PC-3 (cell line): ENCODE results near the gene NEBL. TPM values are rescaled to one million over a fixed set of nuclear protein-coding genes. Genes with fewer than 3 reads are reported as not detected.

ENCODE experiments used
- ATAC-seq: fragments of 200-7000 bp; cut with Tn5 transposase; 2 replicates; pipeline ENCODE4 v1.9.1; 2020; ENCODE audit warnings: mild to moderate bottlenecking, moderate library complexity
- BruUV-seq: library from RNA; stranded (reverse); fragments of 400-500 nt; replicated peaks from 2 replicates; lab custom pipeline; 2021; lab: Mats Ljungman, UMichigan
- CTCF ChIA-PET: fragments of 300-600 bp; sonication (Branson Sonifier 250); formaldehyde crosslinking; loops from one replicate; lab custom pipeline; 2022; ENCODE audit warnings: antibody characterized with exemption; lab: Charles Lee
- POLR2A ChIA-PET: fragments of 300-600 bp; sonication (Branson Sonifier 250); formaldehyde crosslinking; loops from one replicate; lab custom pipeline; 2022; ENCODE audit warnings: antibody characterized with exemption; ENCODE audit not compliant: unreplicated experiment; lab: Charles Lee
- DNase-seq: peaks from one replicate; pipeline ENCODE4 v3.0.0-alpha.2; 2015
- H2AFZ ChIP-seq: fragments of 300-600 bp; sonication (generic); 2 replicates; pipeline ENCODE4 v1.6.0; 2016; ENCODE audit warnings: antibody characterized with exemption, low read length
- H3F3A ChIP-seq: fragments of 300-600 bp; sonication (generic); one replicate; pipeline ENCODE4 v1.6.0; 2017; ENCODE audit warnings: antibody characterized with exemption, low read length, control low read depth, mild to moderate bottlenecking; ENCODE audit not compliant: unreplicated experiment
- H3K27ac ChIP-seq: fragments of 300-600 bp; sonication (generic); 2 replicates; pipeline ENCODE4 v1.5.1; 2016; ENCODE audit warnings: mild to moderate bottlenecking, low read length
- H3K27me3 ChIP-seq: fragments of 300-600 bp; sonication (generic); 2 replicates; pipeline ENCODE4 v1.6.1; 2016; ENCODE audit warnings: low read length, mixed read lengths
- H3K36me3 ChIP-seq: fragments of 300-600 bp; sonication (generic); 2 replicates; pipeline ENCODE4 v1.6.1; 2016; ENCODE audit warnings: low read depth, mixed run types, low read length, mixed read lengths
- H3K4me1 ChIP-seq: fragments of 300-600 bp; sonication (generic); 2 replicates; pipeline ENCODE4 v1.5.1; 2016; ENCODE audit warnings: low read length; ENCODE audit not compliant: insufficient read depth
- H3K4me2 ChIP-seq: fragments of 300-600 bp; sonication (generic); 2 replicates; pipeline ENCODE4 v1.6.0; 2016; ENCODE audit warnings: low read length
- H3K4me3 ChIP-seq: fragments of 300-600 bp; sonication (generic); 2 replicates; pipeline ENCODE4 v1.5.1; 2016; ENCODE audit warnings: mild to moderate bottlenecking, low read length, mixed read lengths
- H3K79me2 ChIP-seq: fragments of 300-600 bp; sonication (generic); 2 replicates; pipeline ENCODE4 v1.6.1; 2017; ENCODE audit warnings: low read length, mixed read lengths
- H3K9ac ChIP-seq: fragments of 300-600 bp; sonication (generic); 2 replicates; pipeline ENCODE4 v1.6.0; 2016; ENCODE audit warnings: mild to moderate bottlenecking, low read length
- H3K9me2 ChIP-seq: fragments of 300-600 bp; sonication (generic); replicated peaks from 2 replicates; pipeline ENCODE4 v1.6.1; 2016; ENCODE audit warnings: mixed run types, low read length, mixed read lengths
- H3K9me3 ChIP-seq: fragments of 300-600 bp; sonication (generic); 2 replicates; pipeline ENCODE4 v1.6.1; 2016; ENCODE audit warnings: low read length, mixed read lengths
- H4K20me1 ChIP-seq: fragments of 300-600 bp; sonication (generic); 2 replicates; pipeline ENCODE4 v1.6.1; 2016; ENCODE audit warnings: low read length, mixed read lengths
- EZH2 ChIP-seq: fragments of 300-600 bp; sonication (generic); IDR thresholded peaks from one replicate; pipeline ENCODE4 v1.6.1; 2017; ENCODE audit warnings: antibody characterized with exemption, mild to moderate bottlenecking, low read length; ENCODE audit not compliant: unreplicated experiment
- EZH2phosphoT487 ChIP-seq: fragments of 300-600 bp; sonication (generic); IDR thresholded peaks from 2 replicates; pipeline ENCODE4 v1.6.1; 2018; ENCODE audit warnings: mild to moderate bottlenecking, antibody characterized with exemption, low read length, borderline replicate concordance
- intact Hi-C: fragments of 100-400 bp; cut with micrococcal nuclease; formaldehyde crosslinking; loops from 2 replicates; pipeline ENCODE4 v1.9.0; 2023
- total RNA-seq: library from RNA; depleted of rRNA; stranded (reverse); fragments of >200 nt; gene quantifications from 2 replicates; pipeline ENCODE4 v1.2.3, GENCODE V29; 2014
- TF ChIP-seq, protein P1 (sequence below): fragments of 300-600 bp; sonication (generic); conservative IDR thresholded peaks from 2 replicates; pipeline ENCODE4 v1.5.1; 2017; ENCODE audit warnings: antibody characterized with exemption, low read depth, mild to moderate bottlenecking, low read length

NEBL gene
- total RNA-seq, 1 experiment from 2014 or later: 14.7 TPM

DNA sequence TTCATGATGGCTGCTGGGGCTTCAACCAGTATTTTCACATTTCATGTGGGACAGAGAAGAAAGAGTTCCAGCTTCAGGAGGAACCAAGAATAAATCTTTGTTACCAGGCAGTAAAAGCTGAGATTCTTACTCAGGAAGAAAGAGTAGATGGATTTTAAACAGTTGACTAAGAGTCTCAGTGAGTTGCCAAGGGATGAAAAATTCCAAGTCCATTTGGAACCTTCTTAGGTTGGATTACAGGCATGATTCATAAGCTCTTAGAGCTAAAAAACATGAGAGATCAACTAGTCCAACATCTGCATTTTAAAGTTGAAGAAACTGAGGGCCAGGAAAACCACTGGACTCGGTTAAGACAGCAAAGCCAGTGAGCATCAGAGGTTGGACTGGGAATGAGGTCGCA, 148.6 kb downstream of the NEBL start:
- ATAC-seq (no peak), DNase-seq (no peak)
- H3K36me3 ChIP-seq: no peaks in the 10 kb centered on the region
- H3K27ac ChIP-seq: no peak overlapping the region
- intact Hi-C loops: no loop called here
- no peak overlapping the region for H2AFZ ChIP-seq
- H3K4me2 ChIP-seq: no peak overlapping the region
- TF ChIP-seq, protein P1, sequence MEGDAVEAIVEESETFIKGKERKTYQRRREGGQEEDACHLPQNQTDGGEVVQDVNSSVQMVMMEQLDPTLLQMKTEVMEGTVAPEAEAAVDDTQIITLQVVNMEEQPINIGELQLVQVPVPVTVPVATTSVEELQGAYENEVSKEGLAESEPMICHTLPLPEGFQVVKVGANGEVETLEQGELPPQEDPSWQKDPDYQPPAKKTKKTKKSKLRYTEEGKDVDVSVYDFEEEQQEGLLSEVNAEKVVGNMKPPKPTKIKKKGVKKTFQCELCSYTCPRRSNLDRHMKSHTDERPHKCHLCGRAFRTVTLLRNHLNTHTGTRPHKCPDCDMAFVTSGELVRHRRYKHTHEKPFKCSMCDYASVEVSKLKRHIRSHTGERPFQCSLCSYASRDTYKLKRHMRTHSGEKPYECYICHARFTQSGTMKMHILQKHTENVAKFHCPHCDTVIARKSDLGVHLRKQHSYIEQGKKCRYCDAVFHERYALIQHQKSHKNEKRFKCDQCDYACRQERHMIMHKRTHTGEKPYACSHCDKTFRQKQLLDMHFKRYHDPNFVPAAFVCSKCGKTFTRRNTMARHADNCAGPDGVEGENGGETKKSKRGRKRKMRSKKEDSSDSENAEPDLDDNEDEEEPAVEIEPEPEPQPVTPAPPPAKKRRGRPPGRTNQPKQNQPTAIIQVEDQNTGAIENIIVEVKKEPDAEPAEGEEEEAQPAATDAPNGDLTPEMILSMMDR: no peak
- no peak for TF ChIP-seq EZH2
- no peak for TF ChIP-seq EZH2phosphoT487
- H3K9me2 ChIP-seq: no peaks in the 10 kb centered on the region
- no peaks in the 10 kb centered on the region for H3K4me1 ChIP-seq
- no peaks in the 10 kb centered on the region for H4K20me1 ChIP-seq
- H3K79me2 ChIP-seq: no peaks in the 10 kb centered on the region
- no peak overlapping the region for H3K9ac ChIP-seq
- POLR2A ChIA-PET: no interaction called here
- no peak overlapping the region for H3K4me3 ChIP-seq
- H3F3A ChIP-seq: no peaks in the 10 kb centered on the region
- BruUV-seq: no TSS peak
- peaks cover 24% of the 10 kb centered on the region; the same call in 1 of the 2 replicates for H3K27me3 ChIP-seq
- H3K9me3 ChIP-seq: no peaks in the 10 kb centered on the region
- CTCF ChIA-PET: no interaction called here

DNA sequence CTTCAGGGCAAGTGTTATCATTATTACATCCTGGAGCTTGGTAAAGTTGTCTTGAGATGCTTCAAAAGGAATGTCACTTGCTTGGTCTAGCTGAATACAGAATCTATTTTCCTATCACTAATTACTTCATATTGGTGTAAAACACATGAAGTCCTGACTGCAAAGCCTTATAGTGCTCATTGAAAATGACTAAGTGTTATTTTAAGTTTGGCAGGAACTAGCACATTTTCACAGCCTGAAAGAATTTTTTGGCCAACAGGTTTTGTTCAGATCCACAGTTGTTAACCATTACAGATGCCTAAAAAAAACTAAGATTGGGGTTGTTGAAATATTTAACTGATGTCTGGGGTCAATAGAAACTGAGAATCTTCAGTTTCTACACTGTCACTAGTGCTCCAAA, 149.3 kb downstream of the NEBL start:
- no peaks in the 10 kb centered on the region for H3K79me2 ChIP-seq
- H3K4me1 ChIP-seq: no peaks in the 10 kb centered on the region
- H3K9me2 ChIP-seq: no peaks in the 10 kb centered on the region
- ATAC-seq (no peak), DNase-seq (no peak)
- intact Hi-C loops: no loop called here
- CTCF ChIA-PET: no interaction called here
- no TSS peak for BruUV-seq
- POLR2A ChIA-PET: no interaction called here
- H3K9ac ChIP-seq: no peak overlapping the region
- H3F3A ChIP-seq: no peaks in the 10 kb centered on the region
- no peak overlapping the region for H2AFZ ChIP-seq
- H3K27me3 ChIP-seq: peaks cover 24% of the 10 kb centered on the region; the same call in 1 of the 2 replicates
- no peaks in the 10 kb centered on the region for H4K20me1 ChIP-seq
- H3K4me2 ChIP-seq: no peak overlapping the region
- H3K27ac ChIP-seq: no peak overlapping the region
- H3K36me3 ChIP-seq: no peaks in the 10 kb centered on the region
- H3K4me3 ChIP-seq: no peak overlapping the region
- TF ChIP-seq, protein P1: no peak
- TF ChIP-seq EZH2 (no peak), EZH2phosphoT487 (no peak)
- H3K9me3 ChIP-seq: no peaks in the 10 kb centered on the region

DNA sequence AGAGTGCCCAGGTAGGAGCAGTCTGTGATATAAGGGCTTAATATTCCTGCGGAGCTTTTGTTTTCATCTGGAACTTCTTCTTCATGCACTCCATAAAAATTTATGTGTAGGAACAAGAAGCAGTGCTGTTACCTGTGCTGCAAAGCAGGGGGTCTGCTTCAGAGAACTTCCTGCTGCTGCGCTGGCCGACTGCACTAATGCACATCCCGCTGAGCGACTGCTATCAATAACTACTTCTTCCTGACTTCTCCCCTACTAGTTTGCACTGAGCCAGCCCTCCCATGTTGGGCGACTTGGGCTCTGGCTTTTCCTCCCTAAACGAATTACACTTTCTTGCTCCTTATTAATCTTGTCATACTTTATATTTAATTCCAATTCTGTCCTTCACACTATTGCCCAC, 150.3 kb downstream of the NEBL start:
- Histone ChIP-seq H3F3A (no peaks in the 10 kb centered on the region), H3K79me2 (no peaks in the 10 kb centered on the region), H3K9ac (no peak overlapping the region), H3K4me1 (no peaks in the 10 kb centered on the region), H3K36me3 (no peaks in the 10 kb centered on the region), H4K20me1 (no peaks in the 10 kb centered on the region), H2AFZ (no peak overlapping the region), H3K27me3 (peaks cover 24% of the 10 kb centered on the region; the same call in 1 of the 2 replicates), H3K4me3 (no peak overlapping the region), H3K9me2 (no peaks in the 10 kb centered on the region), H3K27ac (no peak overlapping the region), H3K9me3 (no peaks in the 10 kb centered on the region), H3K4me2 (no peak overlapping the region)
- BruUV-seq: no TSS peak
- DNase-seq (no peak), ATAC-seq (no peak)
- TF ChIP-seq, protein P1: no peak
- TF ChIP-seq EZH2phosphoT487 (no peak), EZH2 (no peak)
- CTCF ChIA-PET: no interaction called here
- POLR2A ChIA-PET: interaction anchor here (0.7 kb wide), 1 partner anchor 29 kb away, joined by 3 read pairs; no protein-coding TSS in a partner anchor
- intact Hi-C loops: no loop called here
